HCT116 (cell line): ENCODE results near the gene ENGASE. TPM values are rescaled to one million over a fixed set of nuclear protein-coding genes. Genes with fewer than 3 reads are reported as not detected.

ENCODE experiments used
- ATAC-seq: fragments of 200-7000 bp; cut with Tn5 transposase; 2 replicates; pipeline ENCODE4 v1.9.1; 2020; ENCODE audit warnings: mild to moderate bottlenecking, moderate library complexity
- BruUV-seq: library from RNA; stranded (reverse); fragments of 400-500 nt; replicated peaks from 2 replicates; lab custom pipeline; 2021; lab: Mats Ljungman, UMichigan
- CTCF ChIA-PET: fragments of 300-600 bp; sonication (Branson Sonifier 250); formaldehyde crosslinking; loops from one replicate; lab custom pipeline; 2021; ENCODE audit warnings: antibody characterized with exemption; lab: Charles Lee
- POLR2A ChIA-PET: fragments of 300-600, 350-600 bp; sonication (Branson Sonifier 250); formaldehyde crosslinking; loops from one replicate; lab custom pipeline; 2021; ENCODE audit warnings: antibody characterized with exemption; lab: Charles Lee
- RAD21 ChIA-PET, 2 experiments: fragments of 300-600 bp; sonication (Branson Sonifier 250); formaldehyde crosslinking; loops; one replicate each; lab custom pipeline; 2023; ENCODE audit warnings: low total read pairs in 2 of 2; ENCODE audit not compliant: uncharacterized antibody in 2 of 2, unreplicated experiment in 2 of 2, low non-redundant PET in 1 of 2; lab: Charles Lee
- DNase-seq: peaks from one replicate; pipeline ENCODE4 v3.0.0-alpha.2; 2010; ENCODE audit warnings: low read depth, low spot score
- H2AFZ ChIP-seq: fragments of 200-600 bp; shearing (Covaris generic), sonication (generic); 2 replicates; pipeline ENCODE4 v1.6.1; 2017; ENCODE audit warnings: low read depth, mixed run types, mixed read lengths, antibody characterized with exemption, low read length; ENCODE audit not compliant: poor library complexity, severe bottlenecking
- H3K27ac ChIP-seq: 2 replicates; pipeline ENCODE4 v1.5.1; 2012; ENCODE audit warnings: low read depth, low read length
- H3K27me3 ChIP-seq: fragments of 200-600 bp; sonication (generic); 2 replicates; pipeline ENCODE4 v1.6.1; 2016; ENCODE audit warnings: mixed run types, low read length, mixed read lengths; ENCODE audit not compliant: insufficient read depth
- H3K36me3 ChIP-seq, 2 experiments: fragments of 200-500 bp in 1 of 2; fragments of 200-600 bp in 1 of 2; sonication (Bioruptor generic) in 1 of 2; sonication (generic) in 1 of 2; 2 replicates each; pipeline versions ENCODE4 v1.5.1 to v1.6.1; 2014 to 2016; ENCODE audit warnings: low read length in 2 of 2, inconsistent platforms in 1 of 2, mixed read lengths in 1 of 2, mixed run types in 1 of 2; ENCODE audit not compliant: insufficient read depth in 2 of 2, control insufficient read depth in 1 of 2
- H3K4me1 ChIP-seq, 2 experiments: fragments of 200-600 bp in 1 of 2; sonication (generic) in 1 of 2; 2 replicates each; pipeline versions ENCODE4 v1.5.1 to v1.6.1; 2012 to 2017; ENCODE audit warnings: low read length in 2 of 2, inconsistent platforms in 1 of 2, mild to moderate bottlenecking in 1 of 2, mixed read lengths in 1 of 2, mixed run types in 1 of 2, moderate library complexity in 1 of 2; ENCODE audit not compliant: insufficient read depth in 2 of 2, control insufficient read depth in 1 of 2
- H3K4me2 ChIP-seq: fragments of 200-600 bp; sonication (generic); 2 replicates; pipeline ENCODE4 v1.6.1; 2017; ENCODE audit warnings: mixed run types, low read length, mixed read lengths
- H3K4me3 ChIP-seq, 2 experiments: fragments of 200-600 bp in 1 of 2; sonication (generic) in 1 of 2; replicated peaks in 1 of 2; 2 replicates each; pipeline ENCODE4 v1.5.1; 2011 to 2016; ENCODE audit warnings: low read length in 2 of 2, control low read depth in 1 of 2, low read depth in 1 of 2, mild to moderate bottlenecking in 1 of 2, mixed read lengths in 1 of 2, mixed run types in 1 of 2
- H3K79me2 ChIP-seq: fragments of 200-600 bp; sonication (generic); 2 replicates; pipeline ENCODE4 v1.6.1; 2017; ENCODE audit warnings: mild to moderate bottlenecking, mixed run types, low read length, moderate library complexity, mixed read lengths; ENCODE audit not compliant: insufficient read depth
- H3K9ac ChIP-seq: fragments of 200-600 bp; sonication (generic); 2 replicates; pipeline ENCODE4 v1.6.1; 2016; ENCODE audit warnings: low read length, mixed read lengths
- H3K9me2 ChIP-seq: fragments of 200-600 bp; sonication (generic), shearing (Covaris generic); 2 replicates; pipeline ENCODE4 v1.6.1; 2017; ENCODE audit warnings: mixed run types, mild to moderate bottlenecking, moderate library complexity; ENCODE audit not compliant: insufficient read depth
- H3K9me3 ChIP-seq, 2 experiments: fragments of 200-500 bp in 1 of 2; fragments of 200-600 bp in 1 of 2; sonication (Bioruptor generic) in 1 of 2; sonication (generic) in 1 of 2; 2 replicates each; pipeline ENCODE4 v1.6.1; 2014 to 2017; ENCODE audit warnings: low read length in 2 of 2, mixed read lengths in 2 of 2, inconsistent platforms in 1 of 2, low read depth in 1 of 2, mild to moderate bottlenecking in 1 of 2, mixed run types in 1 of 2, moderate library complexity in 1 of 2; ENCODE audit not compliant: control insufficient read depth in 1 of 2, insufficient read depth in 1 of 2
- H4K20me1 ChIP-seq: fragments of 200-600 bp; sonication (generic), shearing (Covaris generic); 2 replicates; pipeline ENCODE4 v1.6.1; 2017; ENCODE audit warnings: mixed run types, mild to moderate bottlenecking, moderate library complexity; ENCODE audit not compliant: insufficient read depth
- CBX3 ChIP-seq: IDR thresholded peaks from 2 replicates; pipeline ENCODE4 v1.6.1; 2012; ENCODE audit warnings: low read depth
- CEBPB ChIP-seq: IDR thresholded peaks from 2 replicates; pipeline ENCODE4 v1.6.1; 2012; ENCODE audit warnings: low read depth
- ELF1 ChIP-seq: IDR thresholded peaks from 2 replicates; pipeline ENCODE4 v1.6.1; 2012; ENCODE audit warnings: low read depth, borderline replicate concordance
- EZH2 ChIP-seq: fragments of 200-600 bp; sonication (generic); IDR thresholded peaks from 2 replicates; pipeline ENCODE4 v1.6.1; 2017; ENCODE audit warnings: antibody characterized with exemption, mixed run types
- EZH2phosphoT487 ChIP-seq: fragments of 200-600 bp; IDR thresholded peaks from 2 replicates; pipeline ENCODE4 v1.6.1; 2018; ENCODE audit warnings: antibody characterized with exemption, borderline replicate concordance
- POLR2AphosphoS5 ChIP-seq: IDR thresholded peaks from 2 replicates; pipeline ENCODE4 v1.6.1; 2011; ENCODE audit warnings: mild to moderate bottlenecking, low read depth, low read length, moderate library complexity
- RAD21 ChIP-seq: IDR thresholded peaks from 2 replicates; pipeline ENCODE4 v1.6.1; 2012; ENCODE audit warnings: low read depth, mild to moderate bottlenecking
- SIN3A ChIP-seq: IDR thresholded peaks from 2 replicates; pipeline ENCODE4 v1.6.1; 2012; ENCODE audit warnings: low read depth
- SP1 ChIP-seq: IDR thresholded peaks from 2 replicates; pipeline ENCODE4 v1.6.1; 2012; ENCODE audit warnings: low read depth
- SRF ChIP-seq: IDR thresholded peaks from 2 replicates; pipeline ENCODE4 v1.6.1; 2012; ENCODE audit warnings: low read depth
- YY1 ChIP-seq: IDR thresholded peaks from 2 replicates; pipeline ENCODE4 v1.6.1; 2011; ENCODE audit warnings: low read length, low read depth, moderate library complexity, mild to moderate bottlenecking; ENCODE audit not compliant: insufficient replicate concordance; ENCODE audit errors: extremely low read depth
- ZFX ChIP-seq: fragments of 450-650 bp; IDR thresholded peaks from 2 replicates; pipeline ENCODE4 v1.6.1; 2017
- intact Hi-C: fragments of 100-400 bp; cut with micrococcal nuclease; formaldehyde crosslinking; loops from 2 replicates; pipeline ENCODE4 v1.10.0; 2022
- total RNA-seq: library from RNA; stranded (reverse); gene quantifications from one replicate; pipeline ENCODE4 v1.2.1, GENCODE V29; 2021; ENCODE audit not compliant: unreplicated experiment
- TF ChIP-seq, protein P1 (sequence below): IDR thresholded peaks from 2 replicates; pipeline ENCODE4 v1.6.1; 2011; ENCODE audit warnings: mild to moderate bottlenecking, low read length, moderate library complexity; ENCODE audit not compliant: insufficient replicate concordance; ENCODE audit errors: extremely low read depth
- TF ChIP-seq, protein P2 (sequence below), 3 experiments: fragments of 200-600 bp in 1 of 3; sonication (generic) in 1 of 3; IDR thresholded peaks in 2 of 3; conservative IDR thresholded peaks in 1 of 3; 2 replicates each; pipeline ENCODE4 v1.5.1; 2012 to 2017; ENCODE audit warnings: low read depth in 2 of 3, low read length in 2 of 3, antibody characterized with exemption in 1 of 3, borderline replicate concordance in 1 of 3, control low read depth in 1 of 3, mild to moderate bottlenecking in 1 of 3, mixed read lengths in 1 of 3, mixed run types in 1 of 3, moderate library complexity in 1 of 3; ENCODE audit not compliant: insufficient read depth in 1 of 3
- TF ChIP-seq, protein P3 (sequence below): IDR thresholded peaks from 2 replicates; pipeline ENCODE4 v1.6.1; 2012

Gene ENGASE
- total RNA-seq, 1 experiment from 2014 or later = 54.2 TPM

DNA sequence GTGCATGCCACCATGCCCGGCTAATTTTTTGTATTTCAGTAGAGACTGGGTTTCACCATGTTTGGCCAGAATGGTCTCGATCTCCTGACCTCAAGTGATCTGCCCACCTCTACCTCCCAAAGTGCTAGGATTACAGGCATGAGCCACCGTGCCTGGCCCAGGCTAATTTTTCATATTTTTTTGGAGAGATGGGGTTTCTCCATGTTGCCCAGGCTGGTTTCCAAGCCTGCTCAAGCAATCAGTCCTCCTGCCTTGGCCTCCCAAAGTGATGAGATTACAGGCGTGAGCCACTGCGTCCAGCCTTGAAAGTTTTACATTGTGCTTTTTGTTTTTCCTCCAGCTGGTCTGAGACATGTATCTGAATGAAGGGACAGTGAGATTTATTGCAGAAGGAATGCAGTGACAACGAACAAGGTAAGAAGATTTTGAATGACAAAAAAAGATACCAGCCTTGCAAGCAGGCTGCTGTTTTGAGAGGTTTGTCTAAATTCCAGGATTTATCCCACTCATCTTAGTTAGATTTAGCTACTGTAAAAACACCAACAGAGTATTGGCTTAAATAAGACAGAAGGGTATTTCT is 3.4 kb upstream of the ENGASE start (continued):
- TF ChIP-seq SP1 (no peak), ELF1 (no peak), CEBPB (no peak), CBX3 (no peak)

DNA sequence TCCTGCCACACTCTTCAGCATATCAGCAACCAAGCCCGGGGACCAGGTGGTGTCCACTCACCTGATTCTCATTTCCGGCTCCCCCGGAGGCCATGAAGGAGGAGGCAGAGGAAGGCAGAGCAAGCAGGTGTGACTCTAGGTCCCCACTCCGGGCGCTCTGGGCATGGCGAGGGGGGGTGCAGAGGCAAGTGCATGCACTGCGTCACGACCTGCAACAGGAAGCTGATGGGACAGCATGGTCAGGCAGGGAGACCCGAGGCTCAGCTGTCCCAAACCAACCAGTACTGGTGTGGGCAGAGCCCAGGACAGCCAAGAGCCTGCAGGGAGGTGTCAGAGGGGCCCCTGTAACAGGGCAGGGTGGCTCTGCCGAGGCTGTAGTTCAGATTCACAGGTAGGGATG is 2.1 kb upstream of the ENGASE start:
- no peak for ATAC-seq
- Histone ChIP-seq H3K4me2 (no peak overlapping the region), H3K79me2 (peaks cover 9% of the 10 kb centered on the region; the same call in 1 of the 2 replicates), H3K9me3 (no peaks in the 10 kb centered on the region), H3K4me1 (peaks cover 10 to 22% of the 10 kb centered on the region in 2 experiments; a peak in 3 of 4 replicates), H3K27ac (no peak overlapping the region), H2AFZ (no peak overlapping the region), H4K20me1 (no peaks in the 10 kb centered on the region), H3K27me3 (no peaks in the 10 kb centered on the region), H3K9ac (no peak overlapping the region), H3K9me2 (no peaks in the 10 kb centered on the region), H3K4me3 (no peak overlapping the region), H3K36me3 (no peaks in the 10 kb centered on the region; a peak in 1 of 4 replicates)
- TF ChIP-seq, protein P1, sequence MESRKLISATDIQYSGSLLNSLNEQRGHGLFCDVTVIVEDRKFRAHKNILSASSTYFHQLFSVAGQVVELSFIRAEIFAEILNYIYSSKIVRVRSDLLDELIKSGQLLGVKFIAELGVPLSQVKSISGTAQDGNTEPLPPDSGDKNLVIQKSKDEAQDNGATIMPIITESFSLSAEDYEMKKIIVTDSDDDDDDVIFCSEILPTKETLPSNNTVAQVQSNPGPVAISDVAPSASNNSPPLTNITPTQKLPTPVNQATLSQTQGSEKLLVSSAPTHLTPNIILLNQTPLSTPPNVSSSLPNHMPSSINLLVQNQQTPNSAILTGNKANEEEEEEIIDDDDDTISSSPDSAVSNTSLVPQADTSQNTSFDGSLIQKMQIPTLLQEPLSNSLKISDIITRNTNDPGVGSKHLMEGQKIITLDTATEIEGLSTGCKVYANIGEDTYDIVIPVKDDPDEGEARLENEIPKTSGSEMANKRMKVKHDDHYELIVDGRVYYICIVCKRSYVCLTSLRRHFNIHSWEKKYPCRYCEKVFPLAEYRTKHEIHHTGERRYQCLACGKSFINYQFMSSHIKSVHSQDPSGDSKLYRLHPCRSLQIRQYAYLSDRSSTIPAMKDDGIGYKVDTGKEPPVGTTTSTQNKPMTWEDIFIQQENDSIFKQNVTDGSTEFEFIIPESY = no peak
- TF ChIP-seq ELF1 = no peak
- TF ChIP-seq ZFX = no peak
- TF ChIP-seq YY1 = no peak
- TF ChIP-seq RAD21 = no peak
- no peak for TF ChIP-seq POLR2AphosphoS5
- no peak for TF ChIP-seq SIN3A
- TF ChIP-seq, protein P2, sequence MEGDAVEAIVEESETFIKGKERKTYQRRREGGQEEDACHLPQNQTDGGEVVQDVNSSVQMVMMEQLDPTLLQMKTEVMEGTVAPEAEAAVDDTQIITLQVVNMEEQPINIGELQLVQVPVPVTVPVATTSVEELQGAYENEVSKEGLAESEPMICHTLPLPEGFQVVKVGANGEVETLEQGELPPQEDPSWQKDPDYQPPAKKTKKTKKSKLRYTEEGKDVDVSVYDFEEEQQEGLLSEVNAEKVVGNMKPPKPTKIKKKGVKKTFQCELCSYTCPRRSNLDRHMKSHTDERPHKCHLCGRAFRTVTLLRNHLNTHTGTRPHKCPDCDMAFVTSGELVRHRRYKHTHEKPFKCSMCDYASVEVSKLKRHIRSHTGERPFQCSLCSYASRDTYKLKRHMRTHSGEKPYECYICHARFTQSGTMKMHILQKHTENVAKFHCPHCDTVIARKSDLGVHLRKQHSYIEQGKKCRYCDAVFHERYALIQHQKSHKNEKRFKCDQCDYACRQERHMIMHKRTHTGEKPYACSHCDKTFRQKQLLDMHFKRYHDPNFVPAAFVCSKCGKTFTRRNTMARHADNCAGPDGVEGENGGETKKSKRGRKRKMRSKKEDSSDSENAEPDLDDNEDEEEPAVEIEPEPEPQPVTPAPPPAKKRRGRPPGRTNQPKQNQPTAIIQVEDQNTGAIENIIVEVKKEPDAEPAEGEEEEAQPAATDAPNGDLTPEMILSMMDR (IDR thresholded peaks at IDR 0.05 in 2 of 3, conservative IDR thresholded peaks at IDR 0.05 in 1 of 3; ENCODE audit: borderline replicate concordance in 1 of 3, insufficient read depth in 1 of 3, low read depth in 2 of 3, low read length in 2 of 3) = no peak
- no peak for TF ChIP-seq EZH2
- TF ChIP-seq SRF = no peak
- TF ChIP-seq, protein P3, sequence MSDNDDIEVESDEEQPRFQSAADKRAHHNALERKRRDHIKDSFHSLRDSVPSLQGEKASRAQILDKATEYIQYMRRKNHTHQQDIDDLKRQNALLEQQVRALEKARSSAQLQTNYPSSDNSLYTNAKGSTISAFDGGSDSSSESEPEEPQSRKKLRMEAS = no peak
- TF ChIP-seq EZH2phosphoT487 = no peak
- no peak for TF ChIP-seq CBX3
- CTCF ChIA-PET = interaction anchor here (1.3 to 2.5 kb wide), 3 partner anchors 9 to 319 kb away, joined by 5 to 11 read pairs (median 7); no protein-coding TSS in a partner anchor
- POLR2A ChIA-PET = no interaction called here
- no TSS peak for BruUV-seq
- RAD21 ChIA-PET = no interaction called here
- DNase-seq = no peak
- intact Hi-C loops = no loop called here
